Keratinocyte (primary cell): ENCODE measurements around the gene DNAH17. TPM values are rescaled to one million over a fixed set of nuclear protein-coding genes. Genes with fewer than 3 reads are reported as not detected.

Experiments used
- DNase-seq: peaks from one replicate; pipeline ENCODE4 v3.0.0-alpha.2; 2011; ENCODE audit warnings: low read depth, missing footprints, low spot score
- FAIRE-seq: peaks from 2 replicates; lab custom pipeline; 2011; peaks lifted over from hg19 to GRCh38; lab: Jason Lieb, UNC
- H2AFZ ChIP-seq: 2 replicates; pipeline ENCODE4 v1.6.0; 2012; ENCODE audit warnings: low read length, control low read depth, inconsistent platforms; ENCODE audit not compliant: control insufficient read depth
- H3K27ac ChIP-seq: 2 replicates; pipeline ENCODE4 v1.5.1; 2011; ENCODE audit warnings: low read length; ENCODE audit not compliant: control insufficient read depth, insufficient read depth
- H3K27me3 ChIP-seq: 3 replicates; pipeline ENCODE4 v1.6.0; 2011; ENCODE audit warnings: low read length; ENCODE audit not compliant: control insufficient read depth, insufficient read depth; ENCODE audit errors: extremely low read depth
- H3K36me3 ChIP-seq, 2 experiments: 2 replicates in 1 of 2; 3 replicates in 1 of 2; pipeline ENCODE4 v1.5.1; 2011; ENCODE audit warnings: low read length in 2 of 2, mild to moderate bottlenecking in 1 of 2; ENCODE audit not compliant: control insufficient read depth in 2 of 2, insufficient read depth in 2 of 2; ENCODE audit errors: extremely low read depth in 1 of 2
- H3K4me1 ChIP-seq: 3 replicates; pipeline ENCODE4 v1.5.1; 2011; ENCODE audit warnings: low read length; ENCODE audit not compliant: control insufficient read depth, insufficient read depth; ENCODE audit errors: extremely low read depth
- H3K4me2 ChIP-seq: 3 replicates; pipeline ENCODE4 v1.6.0; 2011; ENCODE audit warnings: low read depth, low read length; ENCODE audit not compliant: control insufficient read depth, insufficient read depth; ENCODE audit errors: extremely low read depth
- H3K4me3 ChIP-seq, 3 experiments: fragments of 200-600 bp in 1 of 3; sonication (generic) in 1 of 3; 2 replicates in 2 of 3; 3 replicates in 1 of 3; pipeline ENCODE4 v1.5.1; 2011 to 2016; ENCODE audit warnings: low read length in 3 of 3, mild to moderate bottlenecking in 3 of 3, control low read depth in 2 of 3, inconsistent platforms in 1 of 3, low read depth in 1 of 3, mixed read lengths in 1 of 3, mixed run types in 1 of 3, moderate library complexity in 1 of 3; ENCODE audit not compliant: control insufficient read depth in 2 of 3, insufficient read depth in 2 of 3; ENCODE audit errors: extremely low read depth in 1 of 3
- H3K79me2 ChIP-seq: 2 replicates; pipeline ENCODE4 v1.6.0; 2012; ENCODE audit warnings: low read length; ENCODE audit not compliant: control insufficient read depth, insufficient read depth
- H3K9ac ChIP-seq: 3 replicates; pipeline ENCODE4 v1.6.0; 2011; ENCODE audit warnings: low read length; ENCODE audit not compliant: control insufficient read depth, insufficient read depth; ENCODE audit errors: extremely low read depth
- H3K9me1 ChIP-seq: 3 replicates; pipeline ENCODE4 v1.6.0; 2011; ENCODE audit warnings: low read length; ENCODE audit not compliant: control insufficient read depth, insufficient read depth; ENCODE audit errors: extremely low read depth
- H3K9me3 ChIP-seq: 2 replicates; pipeline ENCODE4 v1.5.1; 2012; ENCODE audit warnings: low read depth, low read length; ENCODE audit not compliant: control insufficient read depth
- H4K20me1 ChIP-seq: 3 replicates; pipeline ENCODE4 v1.6.0; 2011; ENCODE audit warnings: low read length; ENCODE audit not compliant: control insufficient read depth, insufficient read depth; ENCODE audit errors: extremely low read depth
- EZH2 ChIP-seq: IDR thresholded peaks from one replicate; pipeline ENCODE4 v1.6.1; 2012; ENCODE audit warnings: inconsistent platforms, mild to moderate bottlenecking, low read length, moderate library complexity
- dilution Hi-C: fragments of 300-500 bp; cut with MboI; formaldehyde crosslinking; loops from one replicate; pipeline ENCODE4 v1.7.0; 2020; ENCODE audit warnings: low sequenced_read_pairs; ENCODE audit not compliant: extremely low pct_ligation_motif_present
- polyA plus RNA-seq, 5 experiments: library from polyadenylated mRNA; depleted of rRNA in 3 of 5; stranded (reverse) in 3 of 5; stranded (forward) in 1 of 5; unstranded in 1 of 5; fragments of >200 nt; gene quantifications; 1 replicate in 1 of 5; 2 replicates in 3 of 5; 3 replicates in 1 of 5; pipeline versions ENCODE4 v1.2.1 to v1.2.3, GENCODE V29; 2011 to 2012; ENCODE audit warnings: missing spikeins in 2 of 5, low read depth in 1 of 5, low replicate concordance in 1 of 5
- TF ChIP-seq, protein P1 (sequence below), 3 experiments: IDR thresholded peaks in 1 of 3; conservative IDR thresholded peaks in 1 of 3; optimal IDR thresholded peaks in 1 of 3; 2 replicates in 2 of 3; 3 replicates in 1 of 3; pipeline versions ENCODE3 to v1.5.1; 2011; ENCODE audit warnings: low read length in 3 of 3, mild to moderate bottlenecking in 3 of 3, moderate library complexity in 2 of 3, control low read depth in 1 of 3, inconsistent platforms in 1 of 3; ENCODE audit not compliant: insufficient read depth in 2 of 3; ENCODE audit errors: extremely low read depth in 1 of 3

DNAH17 gene
- polyA plus RNA-seq, 1 donor (not counting 4 experiments of a cell fraction or from before 2014, with no cell fraction given), result 0.16 TPM

DNA sequence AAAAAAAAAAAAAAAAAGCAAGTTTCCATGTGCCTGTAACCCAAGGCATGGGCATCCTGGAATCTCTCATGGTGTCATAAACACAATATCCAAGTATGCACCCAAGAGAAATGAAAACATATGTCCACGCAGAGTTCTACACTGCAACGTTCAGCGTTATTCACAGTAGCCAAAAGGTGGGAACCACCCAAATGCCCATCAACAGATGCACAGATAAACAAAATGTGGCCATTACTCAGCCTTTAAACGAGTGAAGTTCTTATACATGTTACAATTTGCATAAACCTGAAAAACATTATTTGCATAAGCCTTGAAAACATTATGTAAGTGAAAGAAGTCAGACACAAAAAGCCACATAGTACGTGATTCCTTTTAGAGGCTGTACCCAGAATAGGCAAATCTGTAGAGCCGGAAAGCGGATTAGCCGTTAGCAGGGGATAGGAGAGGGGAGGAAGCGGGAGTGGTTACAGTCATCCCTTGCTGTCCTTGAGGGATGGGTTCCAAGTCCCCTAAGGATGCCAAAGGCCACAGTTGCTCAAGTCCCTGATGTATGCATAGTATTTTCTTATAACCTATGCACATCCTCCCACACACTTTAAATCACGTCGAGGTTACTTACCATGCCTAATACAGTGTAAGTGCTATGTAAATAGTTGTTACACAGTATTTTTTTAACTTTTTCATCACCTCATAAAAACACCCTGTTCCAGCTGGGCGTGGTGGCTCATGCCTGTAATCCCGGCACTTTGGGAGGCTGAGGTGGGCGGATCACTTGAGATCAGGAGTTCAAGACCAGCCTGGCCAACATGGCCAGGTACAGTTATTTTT is 47.3 kb upstream of the DNAH17 start:
- dilution Hi-C loops, result no loop called here
- no peak for TF ChIP-seq EZH2
- TF ChIP-seq, protein P1, sequence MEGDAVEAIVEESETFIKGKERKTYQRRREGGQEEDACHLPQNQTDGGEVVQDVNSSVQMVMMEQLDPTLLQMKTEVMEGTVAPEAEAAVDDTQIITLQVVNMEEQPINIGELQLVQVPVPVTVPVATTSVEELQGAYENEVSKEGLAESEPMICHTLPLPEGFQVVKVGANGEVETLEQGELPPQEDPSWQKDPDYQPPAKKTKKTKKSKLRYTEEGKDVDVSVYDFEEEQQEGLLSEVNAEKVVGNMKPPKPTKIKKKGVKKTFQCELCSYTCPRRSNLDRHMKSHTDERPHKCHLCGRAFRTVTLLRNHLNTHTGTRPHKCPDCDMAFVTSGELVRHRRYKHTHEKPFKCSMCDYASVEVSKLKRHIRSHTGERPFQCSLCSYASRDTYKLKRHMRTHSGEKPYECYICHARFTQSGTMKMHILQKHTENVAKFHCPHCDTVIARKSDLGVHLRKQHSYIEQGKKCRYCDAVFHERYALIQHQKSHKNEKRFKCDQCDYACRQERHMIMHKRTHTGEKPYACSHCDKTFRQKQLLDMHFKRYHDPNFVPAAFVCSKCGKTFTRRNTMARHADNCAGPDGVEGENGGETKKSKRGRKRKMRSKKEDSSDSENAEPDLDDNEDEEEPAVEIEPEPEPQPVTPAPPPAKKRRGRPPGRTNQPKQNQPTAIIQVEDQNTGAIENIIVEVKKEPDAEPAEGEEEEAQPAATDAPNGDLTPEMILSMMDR (optimal IDR thresholded peaks at IDR 0.05 in 1 of 3, IDR thresholded peaks at IDR 0.05 in 1 of 3, conservative IDR thresholded peaks at IDR 0.05 in 1 of 3; ENCODE audit: extremely low read depth in 1 of 3, insufficient read depth in 2 of 3, low read length in 3 of 3), result no peak
- no peaks in the 10 kb centered on the region for H3K9me3 ChIP-seq
- no peak overlapping the region for H3K4me2 ChIP-seq
- H4K20me1 ChIP-seq, result no peaks in the 10 kb centered on the region
- no peak overlapping the region for H2AFZ ChIP-seq
- H3K27ac ChIP-seq, result no peak overlapping the region
- no peak overlapping the region for H3K9ac ChIP-seq
- no peaks in the 10 kb centered on the region for H3K9me1 ChIP-seq
- no peaks in the 10 kb centered on the region for H3K4me1 ChIP-seq
- DNase-seq, result no peak
- H3K4me3 ChIP-seq, result no peak overlapping the region
- peaks cover 3% of the 10 kb centered on the region for H3K27me3 ChIP-seq
- no peaks in the 10 kb centered on the region for H3K36me3 ChIP-seq
- no peak for FAIRE-seq
- H3K79me2 ChIP-seq, result no peaks in the 10 kb centered on the region

DNA sequence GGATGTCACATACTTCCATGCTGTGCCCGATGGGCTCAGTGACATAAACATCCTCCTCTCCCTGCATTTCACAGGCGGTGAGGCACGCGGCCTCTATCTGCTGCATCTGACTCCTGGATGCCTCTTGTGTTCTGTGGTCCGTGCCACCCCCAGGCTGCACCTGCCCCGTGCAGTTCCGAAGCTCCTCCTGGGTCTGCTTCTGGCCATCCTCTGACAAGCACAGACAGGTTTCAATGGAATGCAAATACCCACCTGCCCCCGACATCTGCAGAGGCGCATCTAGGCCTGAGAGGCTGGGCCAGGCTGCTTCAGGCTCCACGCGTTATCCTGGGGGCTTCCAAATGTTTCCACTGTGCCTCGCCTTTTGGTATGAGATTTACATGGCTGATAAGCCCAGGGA is 46.3 kb upstream of the DNAH17 start:
- Histone ChIP-seq H3K9me3 (no peaks in the 10 kb centered on the region), H4K20me1 (no peaks in the 10 kb centered on the region), H3K4me3 (no peak overlapping the region), H3K27me3 (peaks cover 3% of the 10 kb centered on the region), H3K9me1 (no peaks in the 10 kb centered on the region), H3K36me3 (no peaks in the 10 kb centered on the region), H3K4me1 (no peaks in the 10 kb centered on the region), H3K4me2 (no peak overlapping the region), H3K79me2 (no peaks in the 10 kb centered on the region), H3K27ac (no peak overlapping the region), H2AFZ (no peak overlapping the region), H3K9ac (no peak overlapping the region)
- TF ChIP-seq EZH2, result no peak
- TF ChIP-seq, protein P1 (optimal IDR thresholded peaks at IDR 0.05 in 1 of 3, IDR thresholded peaks at IDR 0.05 in 1 of 3, conservative IDR thresholded peaks at IDR 0.05 in 1 of 3; ENCODE audit: extremely low read depth in 1 of 3, insufficient read depth in 2 of 3, low read length in 3 of 3), result no peak
- DNase-seq (no peak), FAIRE-seq (no peak)
- dilution Hi-C loops, result no loop called here
